Keratinocyte (primary cell): Measurements from ENCODE around the gene ICAM2.

ENCODE experiments used
- EZH2 ChIP-seq: IDR thresholded peaks from one replicate; pipeline ENCODE4 v1.6.1; 2012; ENCODE audit warnings: inconsistent platforms, mild to moderate bottlenecking, low read length, moderate library complexity
- TF ChIP-seq, protein P1 (sequence below), 3 experiments: IDR thresholded peaks in 1 of 3; conservative IDR thresholded peaks in 1 of 3; optimal IDR thresholded peaks in 1 of 3; 2 replicates in 2 of 3; 3 replicates in 1 of 3; pipeline versions ENCODE3 to v1.5.1; 2011; ENCODE audit warnings: low read length in 3 of 3, mild to moderate bottlenecking in 3 of 3, moderate library complexity in 2 of 3, control low read depth in 1 of 3, inconsistent platforms in 1 of 3; ENCODE audit not compliant: insufficient read depth in 2 of 3; ENCODE audit errors: extremely low read depth in 1 of 3

GRCh38 chr17:64001091-64001579, 19.3 kb downstream of the ICAM2 start:
- TF ChIP-seq, protein P1, sequence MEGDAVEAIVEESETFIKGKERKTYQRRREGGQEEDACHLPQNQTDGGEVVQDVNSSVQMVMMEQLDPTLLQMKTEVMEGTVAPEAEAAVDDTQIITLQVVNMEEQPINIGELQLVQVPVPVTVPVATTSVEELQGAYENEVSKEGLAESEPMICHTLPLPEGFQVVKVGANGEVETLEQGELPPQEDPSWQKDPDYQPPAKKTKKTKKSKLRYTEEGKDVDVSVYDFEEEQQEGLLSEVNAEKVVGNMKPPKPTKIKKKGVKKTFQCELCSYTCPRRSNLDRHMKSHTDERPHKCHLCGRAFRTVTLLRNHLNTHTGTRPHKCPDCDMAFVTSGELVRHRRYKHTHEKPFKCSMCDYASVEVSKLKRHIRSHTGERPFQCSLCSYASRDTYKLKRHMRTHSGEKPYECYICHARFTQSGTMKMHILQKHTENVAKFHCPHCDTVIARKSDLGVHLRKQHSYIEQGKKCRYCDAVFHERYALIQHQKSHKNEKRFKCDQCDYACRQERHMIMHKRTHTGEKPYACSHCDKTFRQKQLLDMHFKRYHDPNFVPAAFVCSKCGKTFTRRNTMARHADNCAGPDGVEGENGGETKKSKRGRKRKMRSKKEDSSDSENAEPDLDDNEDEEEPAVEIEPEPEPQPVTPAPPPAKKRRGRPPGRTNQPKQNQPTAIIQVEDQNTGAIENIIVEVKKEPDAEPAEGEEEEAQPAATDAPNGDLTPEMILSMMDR (optimal IDR thresholded peaks at IDR 0.05 in 1 of 3, IDR thresholded peaks at IDR 0.05 in 1 of 3, conservative IDR thresholded peaks at IDR 0.05 in 1 of 3; ENCODE audit: extremely low read depth in 1 of 3, insufficient read depth in 2 of 3, low read length in 3 of 3): no peak
- no peak for TF ChIP-seq EZH2
